GM23338 (cell line): ENCODE measurements around the gene CLIP2. TPM values are rescaled to one million over a fixed set of nuclear protein-coding genes. Genes with fewer than 3 reads are reported as not detected.

ENCODE experiments used
- ATAC-seq: fragments of 200-7000 bp; cut with Tn5 transposase; 3 replicates; pipeline ENCODE4 v1.9.1; 2020
- DNase-seq: peaks from one replicate; pipeline ENCODE4 v3.0.0-alpha.2; 2015; ENCODE audit warnings: low spot score
- H2AFZ ChIP-seq: fragments of 200-600 bp; sonication (generic); 2 replicates; pipeline ENCODE4 v1.8.0; 2016; ENCODE audit warnings: antibody characterized with exemption, mild to moderate bottlenecking, moderate library complexity
- H3F3A ChIP-seq: fragments of 200-600 bp; sonication (generic); replicated peaks from 2 replicates; pipeline ENCODE4 v1.8.0; 2017; ENCODE audit warnings: antibody characterized with exemption, mixed run types, low read depth
- H3K27ac ChIP-seq: fragments of 200-600 bp; sonication (generic); 2 replicates; pipeline ENCODE4 v1.6.1; 2016; ENCODE audit warnings: low read depth
- H3K27me3 ChIP-seq: fragments of 200-600 bp; sonication (generic); 2 replicates; pipeline ENCODE4 v1.8.0; 2016; ENCODE audit warnings: mild to moderate bottlenecking, mixed run types, moderate library complexity; ENCODE audit not compliant: insufficient read depth
- H3K36me3 ChIP-seq: fragments of 200-600 bp; sonication (generic); 2 replicates; pipeline ENCODE4 v1.8.0; 2016; ENCODE audit warnings: mild to moderate bottlenecking; ENCODE audit not compliant: insufficient read depth
- H3K4me1 ChIP-seq: fragments of 200-600 bp; sonication (generic); 2 replicates; pipeline ENCODE4 v1.8.0; 2016; ENCODE audit warnings: mild to moderate bottlenecking, moderate library complexity; ENCODE audit not compliant: insufficient read depth
- H3K4me2 ChIP-seq: fragments of 200-600 bp; sonication (generic); 2 replicates; pipeline ENCODE4 v1.7.1; 2017; ENCODE audit warnings: mixed run types
- H3K4me3 ChIP-seq: fragments of 200-600 bp; sonication (generic); 2 replicates; pipeline ENCODE4 v1.6.1; 2016; ENCODE audit warnings: mixed run types
- H3K79me2 ChIP-seq: fragments of 200-600 bp; sonication (generic); replicated peaks from 2 replicates; pipeline ENCODE4 v1.8.0; 2017; ENCODE audit warnings: mild to moderate bottlenecking; ENCODE audit not compliant: insufficient read depth
- H3K9me2 ChIP-seq: fragments of 200-600 bp; sonication (generic); 2 replicates; pipeline ENCODE4 v1.8.0; 2017; ENCODE audit not compliant: insufficient read depth
- H4K20me1 ChIP-seq: fragments of 200-600 bp; sonication (generic); replicated peaks from 2 replicates; pipeline ENCODE4 v1.8.0; 2017; ENCODE audit warnings: mild to moderate bottlenecking; ENCODE audit not compliant: insufficient read depth
- H3K27ac Mint-ChIP-seq: 2 replicates; pipeline ENCODE4 v1.8.0; 2020; ENCODE audit warnings: inconsistent platforms, mild to moderate bottlenecking, moderate library complexity, mixed read lengths
- H3K27me3 Mint-ChIP-seq: 3 replicates; pipeline ENCODE4 v1.8.0; 2022; ENCODE audit warnings: low read depth, mild to moderate bottlenecking, moderate library complexity, mixed read lengths, inconsistent platforms; ENCODE audit not compliant: insufficient read depth, poor library complexity
- H3K36me3 Mint-ChIP-seq: 3 replicates; pipeline ENCODE4 v1.8.0; 2021; ENCODE audit warnings: low read depth, mild to moderate bottlenecking, inconsistent platforms, moderate library complexity, mixed read lengths
- H3K4me1 Mint-ChIP-seq: 3 replicates; pipeline ENCODE4 v1.8.0; 2020; ENCODE audit warnings: mild to moderate bottlenecking, inconsistent platforms, mixed read lengths
- H3K4me3 Mint-ChIP-seq: 3 replicates; pipeline ENCODE4 v1.8.0; 2021; ENCODE audit warnings: moderate library complexity, mild to moderate bottlenecking, inconsistent platforms, mixed read lengths
- H3K9me3 Mint-ChIP-seq: 3 replicates; pipeline ENCODE4 v1.8.0; 2020; ENCODE audit warnings: moderate library complexity, mild to moderate bottlenecking, inconsistent platforms, mixed read lengths
- CTCF ChIP-seq, 2 experiments: fragments of 200-600 bp in 1 of 2; sonication (generic) in 1 of 2; conservative IDR thresholded peaks; 2 replicates each; pipeline versions ENCODE4 v1.5.1 to v1.6.1; 2016 to 2017; ENCODE audit warnings: antibody characterized with exemption in 2 of 2, low read depth in 2 of 2, mild to moderate bottlenecking in 2 of 2, moderate library complexity in 1 of 2
- EZH2phosphoT487 ChIP-seq: fragments of 200-600 bp; sonication (generic); IDR thresholded peaks from one replicate; pipeline ENCODE4 v1.8.1; 2018; ENCODE audit warnings: antibody characterized with exemption; ENCODE audit not compliant: unreplicated experiment
- JUNB ChIP-seq: IDR thresholded peaks from one replicate; pipeline ENCODE4 v1.6.1; 2016; ENCODE audit warnings: antibody characterized with exemption; ENCODE audit not compliant: unreplicated experiment
- NANOG ChIP-seq: IDR thresholded peaks from 2 replicates; pipeline ENCODE4 v1.6.1; 2016; ENCODE audit warnings: antibody characterized with exemption, borderline replicate concordance
- POLR2AphosphoS5 ChIP-seq: IDR thresholded peaks from 2 replicates; pipeline ENCODE4 v1.6.1; 2016; ENCODE audit warnings: antibody characterized with exemption, low read depth
- ZNF114 ChIP-seq: fragments of 250-450 bp; sonication (Bioruptor Pico); IDR thresholded peaks from 2 replicates; pipeline ENCODE4 v1.5.0; 2020; ENCODE audit warnings: mild to moderate bottlenecking, moderate library complexity
- ZNF331 ChIP-seq: fragments of 250-450 bp; sonication (Bioruptor Pico); IDR thresholded peaks from 2 replicates; pipeline ENCODE4 v1.5.0; 2020; ENCODE audit warnings: low read depth, mild to moderate bottlenecking, moderate library complexity
- ZNF462 ChIP-seq: fragments of 250-450 bp; sonication (Bioruptor Pico); IDR thresholded peaks from 2 replicates; pipeline ENCODE4 v1.5.0; 2020; ENCODE audit warnings: mild to moderate bottlenecking, moderate library complexity
- polyA plus RNA-seq: library from polyadenylated mRNA; unstranded; fragments of >200 nt; fragmentation: Nextera tagmentation; extraction: Ambion mirVana; gene quantifications from 2 replicates; pipeline ENCODE4 v1.2.1, GENCODE V29; 2016
- total RNA-seq: library from RNA; depleted of rRNA; stranded (reverse); fragments of >200 nt; shearing (Covaris generic); gene quantifications from 2 replicates; pipeline ENCODE4 v1.2.3, GENCODE V29; 2014

Gene CLIP2
- total and polyA plus RNA-seq, 2 experiments from 2014 or later = 8.1 to 51.9 TPM

- no peak for TF ChIP-seq POLR2AphosphoS5
- no peak for TF ChIP-seq ZNF114 (CRISPR knock-in tag)
- no peak for TF ChIP-seq EZH2phosphoT487
- TF ChIP-seq CTCF (conservative IDR thresholded peaks at IDR 0.05; ENCODE audit: low read depth in 2 of 2) = no peak
- no peak for TF ChIP-seq NANOG
- TF ChIP-seq ZNF331 (CRISPR knock-in tag) = no peak
- TF ChIP-seq ZNF462 (CRISPR knock-in tag) = no peak
- TF ChIP-seq JUNB = no peak
- H3K27me3 Mint-ChIP-seq = peaks cover 6% of the 10 kb centered on the region
- no peak overlapping the region for H3K27ac ChIP-seq
These were observed 107.8 kb downstream of the CLIP2 start for GRCh38 chr7:74396993-74397392.

More at GRCh38 chr7:74396993-74397392, 107.8 kb downstream of the CLIP2 start:
- no peaks in the 10 kb centered on the region; the same call in 1 of the 2 replicates for H4K20me1 ChIP-seq
- peaks cover 19% of the 10 kb centered on the region; the same call in 1 of the 2 replicates for H3F3A ChIP-seq
- H2AFZ ChIP-seq = no peak overlapping the region
- ATAC-seq (no peak), DNase-seq (no peak)
- no peaks in the 10 kb centered on the region for H3K79me2 ChIP-seq
- no peak overlapping the region for H3K4me2 ChIP-seq
- 0 out of 2 replicates have a peak, but pooled peaks cover 4% of the 10 kb centered on the region for H3K36me3 ChIP-seq
- no peak overlapping the region for H3K27ac Mint-ChIP-seq
- H3K36me3 Mint-ChIP-seq = peaks cover 36% of the 10 kb centered on the region
- H3K4me3 Mint-ChIP-seq = no peak overlapping the region
- no peaks in the 10 kb centered on the region for H3K9me2 ChIP-seq
- H3K9me3 Mint-ChIP-seq = no peaks in the 10 kb centered on the region; the same call in 2 of the 3 replicates
- H3K4me1 Mint-ChIP-seq = peaks cover 9% of the 10 kb centered on the region
- no peaks in the 10 kb centered on the region for H3K27me3 ChIP-seq
- H3K4me3 ChIP-seq = no peak overlapping the region
- peaks cover 11% of the 10 kb centered on the region for H3K4me1 ChIP-seq
